Measurements from ENCODE around the gene SMARCB1.
A peak's percentile ranks its signal among the peaks of the same experiment; 100 is the strongest.

- no peak for TF ChIP-seq EZH2phosphoT487 (IDR thresholded peaks at IDR 0.05; ENCODE audit: borderline replicate concordance, low read depth)
- peak; percentile 11; the same call in 1 of the 2 replicates for TF ChIP-seq CTCF (IDR thresholded peaks at IDR 0.05)
- no peak for TF ChIP-seq GATA2 (CRISPR knock-in tag; IDR thresholded peaks at IDR 0.05)
- TF ChIP-seq FOXJ3 (CRISPR knock-in tag; IDR thresholded peaks at IDR 0.05): no peak
- no peak for TF ChIP-seq MXI1 (IDR thresholded peaks at IDR 0.05; ENCODE audit: low read depth, low read length)
- no peak for TF ChIP-seq TEAD4 (IDR thresholded peaks at IDR 0.05; ENCODE audit: borderline replicate concordance, insufficient read depth)
- no peak for TF ChIP-seq ELF1 (IDR thresholded peaks at IDR 0.05)
- no peak for TF ChIP-seq POLR2AphosphoS5 (IDR thresholded peaks at IDR 0.05; ENCODE audit: low read depth, low read length)
- TF ChIP-seq SIN3A (IDR thresholded peaks at IDR 0.05; ENCODE audit: borderline replicate concordance, low read depth, low read length): no peak
These were observed 10.9 kb upstream of the SMARCB1 start for GRCh38 chr22:23775779-23776375.

All from SK-N-SH (cell line).